DOHH2 (cell line): ENCODE measurements around the gene PPP4R1.

Source experiments
- H3F3A ChIP-seq: fragments of 200-600 bp; sonication (generic), shearing (Covaris generic); 2 replicates; pipeline ENCODE4 v1.6.0; 2016; ENCODE audit warnings: antibody characterized with exemption, mild to moderate bottlenecking; ENCODE audit not compliant: control insufficient read depth, insufficient read depth
- H3K27ac ChIP-seq: fragments of 200-600 bp; sonication (generic); 2 replicates; pipeline ENCODE4 v1.5.1; 2014; ENCODE audit warnings: low read depth, mild to moderate bottlenecking, low read length, moderate library complexity
- H3K27me3 ChIP-seq: fragments of 200-600 bp; sonication (generic); 2 replicates; pipeline ENCODE4 v1.6.1; 2014; ENCODE audit warnings: mild to moderate bottlenecking, low read length, mixed read lengths; ENCODE audit not compliant: control insufficient read depth
- H3K36me3 ChIP-seq: fragments of 200-600 bp; sonication (generic); 2 replicates; pipeline ENCODE4 v1.6.1; 2014; ENCODE audit warnings: mild to moderate bottlenecking, low read length, moderate library complexity, mixed read lengths; ENCODE audit not compliant: control insufficient read depth
- H3K4me1 ChIP-seq: fragments of 200-600 bp; sonication (generic); 2 replicates; pipeline ENCODE4 v1.6.1; 2014; ENCODE audit warnings: mild to moderate bottlenecking, low read length, mixed read lengths; ENCODE audit not compliant: control insufficient read depth
- H3K4me2 ChIP-seq: fragments of 200-600 bp; sonication (generic); 2 replicates; pipeline ENCODE4 v1.6.0; 2014; ENCODE audit warnings: mild to moderate bottlenecking, low read length, moderate library complexity
- H3K4me3 ChIP-seq: fragments of 200-600 bp; sonication (generic); 2 replicates; pipeline ENCODE4 v1.5.1; 2014; ENCODE audit warnings: mild to moderate bottlenecking, low read length, mixed read lengths
- H3K79me2 ChIP-seq: fragments of 200-600 bp; sonication (generic); 2 replicates; pipeline ENCODE4 v1.6.1; 2014; ENCODE audit warnings: mild to moderate bottlenecking, low read length, mixed read lengths; ENCODE audit not compliant: control insufficient read depth
- H3K9me2 ChIP-seq: fragments of 200-600 bp; sonication (generic); replicated peaks from 2 replicates; pipeline ENCODE4 v1.6.1; 2014; ENCODE audit warnings: mild to moderate bottlenecking, low read length, mixed read lengths; ENCODE audit not compliant: control insufficient read depth
- H3K9me3 ChIP-seq: fragments of 200-600 bp; sonication (generic); 2 replicates; pipeline ENCODE4 v1.6.1; 2014; ENCODE audit warnings: antibody characterized with exemption, low read length, mixed read lengths; ENCODE audit not compliant: control insufficient read depth, insufficient read depth
- H4K20me1 ChIP-seq: fragments of 200-600 bp; sonication (generic); 2 replicates; pipeline ENCODE4 v1.6.0; 2014; ENCODE audit warnings: low read depth, mild to moderate bottlenecking, antibody characterized with exemption, low read length, moderate library complexity; ENCODE audit not compliant: control insufficient read depth, insufficient read depth
- CTCF ChIP-seq: fragments of 200-600 bp; sonication (generic); IDR thresholded peaks from one replicate; pipeline ENCODE4 v1.5.1; 2014; ENCODE audit warnings: antibody characterized with exemption, mild to moderate bottlenecking, low read depth, low read length; ENCODE audit not compliant: poor library complexity, severe bottlenecking
- EZH2phosphoT487 ChIP-seq: fragments of 200-600 bp; sonication (generic); IDR thresholded peaks from 2 replicates; pipeline ENCODE4 v1.6.1; 2017; ENCODE audit warnings: borderline replicate concordance, mild to moderate bottlenecking, antibody characterized with exemption, low read length, moderate library complexity, mixed read lengths

The PPP4R1 gene

GRCh38 chr18:9517869-9518268 is 96.5 kb downstream of the PPP4R1 start:
- H3K36me3 ChIP-seq: peaks cover 33% of the 10 kb centered on the region
- no peaks in the 10 kb centered on the region for H3K27me3 ChIP-seq
- no peak overlapping the region for H3K27ac ChIP-seq
- H3K4me1 ChIP-seq: no peaks in the 10 kb centered on the region
- H4K20me1 ChIP-seq: no peaks in the 10 kb centered on the region
- no peak for TF ChIP-seq CTCF
- TF ChIP-seq EZH2phosphoT487: no peak
- H3F3A ChIP-seq: no peaks in the 10 kb centered on the region
- H3K4me3 ChIP-seq: no peak overlapping the region
- no peaks in the 10 kb centered on the region for H3K9me2 ChIP-seq
- no peak overlapping the region for H3K4me2 ChIP-seq
- H3K79me2 ChIP-seq: peaks cover 5% of the 10 kb centered on the region
- H3K9me3 ChIP-seq: no peaks in the 10 kb centered on the region

GRCh38 chr18:9516437-9517064 is 97.8 kb downstream of the PPP4R1 start:
- H3F3A ChIP-seq: no peaks in the 10 kb centered on the region
- H3K4me3 ChIP-seq: no peak overlapping the region

GRCh38 chr18:9513971-9514512 is 100.3 kb downstream of the PPP4R1 start:
- Histone ChIP-seq H3K79me2 (peaks cover 19% of the 10 kb centered on the region), H3K36me3 (peaks cover 17% of the 10 kb centered on the region), H4K20me1 (no peaks in the 10 kb centered on the region), H3K4me3 (no peak overlapping the region), H3K27me3 (no peaks in the 10 kb centered on the region), H3K9me2 (no peaks in the 10 kb centered on the region), H3F3A (no peaks in the 10 kb centered on the region), H3K4me2 (no peak overlapping the region), H3K9me3 (no peaks in the 10 kb centered on the region), H3K27ac (no peak overlapping the region), H3K4me1 (no peaks in the 10 kb centered on the region)
- no peak for TF ChIP-seq EZH2phosphoT487
- no peak for TF ChIP-seq CTCF

More at GRCh38 chr18:9516437-9517064, 97.8 kb downstream of the PPP4R1 start:
- no peak overlapping the region for H3K4me2 ChIP-seq
- peaks cover 21% of the 10 kb centered on the region for H3K36me3 ChIP-seq
- H3K9me2 ChIP-seq: no peaks in the 10 kb centered on the region
- H3K27me3 ChIP-seq: no peaks in the 10 kb centered on the region
- H3K9me3 ChIP-seq: no peaks in the 10 kb centered on the region
- no peaks in the 10 kb centered on the region for H3K4me1 ChIP-seq
- TF ChIP-seq CTCF: peak; percentile 90
- TF ChIP-seq EZH2phosphoT487: no peak
- no peak overlapping the region for H3K27ac ChIP-seq
- no peaks in the 10 kb centered on the region for H4K20me1 ChIP-seq
- peaks cover 7% of the 10 kb centered on the region for H3K79me2 ChIP-seq
